NCI-H748 (cell line): Measurements from ENCODE around the gene DLG5.
A peak's percentile ranks its signal among the peaks of the same experiment; 100 is the strongest.

Source experiments
- DNase-seq: peaks from one replicate; lab custom pipeline; 2025; ENCODE audit not compliant: unreplicated experiment; lab: John Stamatoyannopoulos, UW

DLG5 gene

DNA sequence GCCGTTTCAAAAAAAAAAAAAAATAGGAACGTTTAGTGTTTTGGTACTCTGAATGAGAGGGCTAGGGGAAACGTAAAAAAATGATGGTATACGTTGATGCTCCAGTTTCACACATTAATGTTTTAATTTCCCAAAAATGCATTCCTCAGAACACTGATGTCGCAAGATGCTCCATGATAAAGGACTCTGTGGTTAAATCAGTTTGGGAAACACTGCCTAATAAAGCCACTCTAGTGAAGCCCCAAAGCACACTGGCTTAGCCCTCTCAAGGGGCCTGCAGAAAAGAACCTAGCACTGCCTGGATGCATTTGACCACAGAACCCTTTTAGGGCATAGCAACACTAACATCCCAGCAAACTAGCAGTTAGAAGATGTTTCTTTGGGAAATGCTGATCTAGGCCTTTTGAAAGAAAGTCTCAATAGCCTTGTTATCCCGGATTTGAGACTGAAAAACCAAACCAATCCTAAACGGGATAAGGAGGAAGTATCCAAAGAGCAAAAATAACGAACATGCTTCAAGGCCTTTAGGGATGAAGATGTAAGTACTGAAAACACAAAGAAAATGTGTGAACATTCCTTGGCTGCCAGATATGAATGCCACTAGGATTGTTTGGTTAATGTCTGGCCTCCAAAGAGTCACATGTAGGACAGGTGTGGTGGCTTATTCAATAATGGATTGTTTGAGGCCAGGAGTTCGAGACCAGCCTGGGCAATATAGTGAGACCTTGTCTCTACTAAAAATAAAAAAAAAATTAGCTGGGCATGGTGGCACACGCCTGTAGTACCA is 11.0 kb downstream of the DLG5 start:
- DNase-seq = no peak

- no peak for DNase-seq
Measured at GRCh38 chr10:77913090-77913489, 13.5 kb downstream of the DLG5 start.

GRCh38 chr10:77912576-77912975 is 14.0 kb downstream of the DLG5 start:
- DNase-seq = no peak

DNA sequence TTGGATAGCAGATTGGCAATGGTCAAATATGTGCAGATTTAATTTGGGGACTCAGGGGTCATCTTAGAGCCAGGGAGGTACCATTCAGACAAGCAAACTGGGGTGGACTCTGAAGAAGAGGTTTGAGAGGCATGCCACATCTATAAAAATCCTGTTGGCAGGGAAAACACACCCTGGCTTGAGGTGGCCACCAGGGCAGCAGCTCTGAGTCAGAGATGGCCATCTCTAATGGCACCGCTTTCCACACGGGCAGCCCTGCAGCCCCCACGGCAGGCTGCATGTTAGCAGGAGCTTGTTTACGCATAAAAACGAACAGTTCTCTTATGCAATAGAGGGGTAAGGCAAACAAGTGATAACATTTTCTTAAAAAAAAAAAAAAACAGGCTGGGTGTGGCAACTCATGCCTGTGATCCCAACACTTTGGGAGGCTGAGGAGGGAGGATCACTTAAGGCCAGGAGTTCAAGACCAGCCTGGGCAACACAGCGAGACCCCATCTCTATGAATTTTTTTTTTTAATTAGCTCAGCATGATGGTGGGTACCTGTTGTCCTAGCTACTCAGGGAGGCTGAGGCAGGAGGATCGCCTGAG is 14.9 kb downstream of the DLG5 start:
- DNase-seq = no peak

- no peak for DNase-seq
Measured at GRCh38 chr10:77910524-77911145, 15.9 kb downstream of the DLG5 start.

DNA sequence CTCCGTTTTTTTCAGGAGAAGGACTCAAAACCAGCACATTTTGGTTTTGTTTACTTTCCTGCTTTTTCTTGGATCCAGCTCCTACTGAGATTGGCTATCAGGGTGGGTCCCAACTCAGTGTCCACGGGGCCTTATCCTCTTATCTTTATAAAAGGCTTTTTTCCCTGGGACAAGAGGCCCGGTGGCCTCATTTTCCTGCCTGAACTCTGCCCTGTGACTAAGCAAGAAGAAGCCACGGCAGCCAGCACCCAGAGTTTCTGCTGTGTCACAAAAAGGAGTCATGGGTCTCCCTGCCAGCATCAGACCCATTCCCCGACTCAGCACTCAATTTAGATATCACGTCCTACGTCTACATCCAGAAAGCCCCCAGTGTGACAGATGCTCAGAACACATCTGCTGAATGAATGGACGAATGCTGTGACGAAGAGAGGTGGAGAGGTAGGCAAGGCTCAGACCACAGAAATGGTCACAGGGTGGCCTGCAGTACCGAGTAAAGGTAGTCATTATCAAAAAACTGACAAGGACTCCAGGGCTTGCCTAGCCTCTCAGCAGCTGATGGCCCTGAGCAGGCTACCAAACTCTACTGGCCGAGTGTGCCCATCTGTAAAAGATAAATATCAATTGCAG is 16.7 kb downstream of the DLG5 start:
- DNase-seq = no peak

DNA sequence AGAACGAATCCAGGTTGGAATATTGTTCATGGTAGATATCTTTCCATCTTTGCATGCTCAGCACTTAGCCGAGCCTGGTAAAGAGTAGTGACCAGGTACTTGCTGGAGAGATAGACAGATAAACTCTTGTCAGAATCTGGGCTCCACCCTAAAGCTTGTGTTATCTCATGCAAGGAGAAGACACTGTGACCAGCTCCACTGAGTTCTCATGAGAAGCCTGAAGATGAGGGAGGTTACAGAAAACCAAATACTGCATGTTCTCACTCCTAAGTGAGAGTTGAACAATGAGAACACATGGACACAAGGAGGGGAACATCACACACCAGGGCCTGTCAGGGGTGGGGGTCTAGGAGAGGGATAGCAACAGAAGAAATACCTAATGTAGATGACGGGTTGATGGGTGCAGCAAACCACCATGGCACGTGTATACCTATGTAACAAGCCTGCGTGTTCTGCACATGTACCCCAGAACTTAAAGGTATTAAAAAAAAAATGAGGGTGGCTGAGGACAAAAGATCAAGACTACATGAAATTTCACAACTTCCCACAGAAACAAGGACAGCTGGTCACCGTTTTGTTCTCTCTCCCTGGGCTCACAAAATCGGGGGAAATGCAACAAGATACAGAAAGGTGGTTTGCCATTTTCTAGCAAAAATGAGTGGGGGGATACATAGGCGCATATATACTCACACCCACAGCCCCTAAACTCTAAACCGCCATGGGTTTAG is 17.4 kb downstream of the DLG5 start:
- DNase-seq = no peak

- no peak for DNase-seq
Measured at GRCh38 chr10:77907900-77908717, 18.4 kb downstream of the DLG5 start.

GRCh38 chr10:77907462-77907861 is 19.1 kb downstream of the DLG5 start:
- no peak for DNase-seq

- DNase-seq = no peak
Measured at GRCh38 chr10:77906951-77907421, 19.6 kb downstream of the DLG5 start.

- no peak for DNase-seq
Measured at GRCh38 chr10:77905781-77906180, 20.8 kb downstream of the DLG5 start.

DNA sequence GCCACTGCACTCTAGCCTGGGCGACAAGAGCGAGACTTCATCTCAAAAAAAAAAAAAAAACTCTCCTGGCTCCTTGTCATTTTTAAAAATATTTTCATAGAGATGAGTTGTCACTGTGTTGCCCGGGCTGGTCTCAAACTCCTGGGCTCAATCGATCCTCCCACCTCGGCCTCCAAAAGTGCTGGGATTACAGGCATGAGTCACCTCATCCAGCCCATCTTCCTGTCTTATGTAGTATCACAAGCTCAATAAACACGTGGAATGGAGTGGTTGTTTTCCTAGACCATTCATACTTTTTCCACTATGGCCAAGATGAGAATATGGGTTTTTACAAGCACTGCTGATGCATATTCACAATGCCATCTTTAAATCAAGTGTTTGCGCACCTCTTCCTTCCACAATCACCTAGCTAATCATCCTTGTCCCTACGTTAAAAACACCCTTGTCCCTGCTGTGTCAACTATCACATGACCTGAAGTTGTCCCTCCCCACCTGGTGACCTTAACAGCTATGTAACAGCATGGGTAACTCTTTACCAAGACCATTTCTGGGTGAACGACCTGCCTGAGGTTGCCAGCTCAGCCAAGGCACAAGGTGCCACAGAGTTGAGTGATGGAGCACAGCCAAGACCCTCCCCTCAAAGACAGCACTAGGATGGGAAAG is 21.3 kb downstream of the DLG5 start:
- DNase-seq = peak; percentile 51

GRCh38 chr10:77904100-77904840 is 22.3 kb downstream of the DLG5 start:
- no peak for DNase-seq

DNA sequence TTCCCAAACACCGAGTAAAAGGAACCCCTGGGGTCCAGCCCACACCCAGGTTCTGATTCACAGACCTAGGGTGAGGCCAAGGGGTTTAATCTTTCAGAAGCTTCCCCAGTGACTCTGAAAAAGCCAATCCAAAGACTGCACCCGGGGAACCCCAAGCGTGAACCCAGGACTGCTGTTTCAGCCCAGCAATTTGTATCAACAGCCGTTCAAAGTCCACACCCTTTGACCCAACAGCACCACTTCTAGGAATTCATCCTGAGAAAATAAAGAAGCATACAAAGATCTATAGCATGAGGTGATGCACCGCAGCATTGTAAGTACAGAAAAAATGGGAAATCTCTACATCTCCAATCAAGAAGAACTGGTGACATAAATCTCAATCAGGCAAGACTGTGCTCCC is 24.4 kb downstream of the DLG5 start:
- no peak for DNase-seq

DNA sequence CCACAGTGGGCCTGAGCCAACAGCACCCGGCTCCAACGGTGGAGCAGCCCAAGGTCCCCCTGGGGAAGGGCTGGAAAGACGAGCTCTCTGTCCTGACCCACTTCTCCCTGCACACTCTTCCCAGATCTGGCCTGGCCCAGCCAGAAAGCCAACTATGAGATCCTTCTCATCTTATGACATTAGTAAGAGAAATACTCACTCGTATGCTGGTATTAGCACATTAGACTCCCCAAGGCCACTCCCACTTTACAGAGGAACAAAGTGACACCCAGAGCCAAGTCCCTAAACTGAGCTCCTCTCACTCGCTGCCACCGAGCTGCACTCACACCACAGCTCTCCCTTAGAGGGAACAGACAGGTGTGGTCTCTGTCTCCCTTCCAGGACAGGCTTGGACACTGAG is 24.8 kb downstream of the DLG5 start:
- no peak for DNase-seq

DNA sequence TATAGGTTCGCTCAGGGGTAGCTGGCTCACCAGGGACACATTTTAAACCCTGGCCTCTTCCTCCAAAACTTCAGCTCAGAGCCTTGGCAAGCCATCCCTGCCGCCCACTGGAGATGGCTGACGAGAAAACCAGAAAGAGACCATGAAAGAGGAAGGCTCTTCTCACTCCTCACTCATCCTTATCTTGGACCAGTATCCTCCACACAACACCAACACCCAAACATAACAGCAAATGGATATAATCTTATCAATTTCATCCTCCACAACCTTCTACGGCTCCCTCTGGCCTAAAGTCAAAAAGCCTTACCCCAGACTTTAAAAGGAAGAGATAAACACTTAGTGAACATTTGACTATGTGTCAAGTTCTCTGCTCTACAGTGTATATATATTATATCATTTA is 26.9 kb downstream of the DLG5 start:
- no peak for DNase-seq

DNA sequence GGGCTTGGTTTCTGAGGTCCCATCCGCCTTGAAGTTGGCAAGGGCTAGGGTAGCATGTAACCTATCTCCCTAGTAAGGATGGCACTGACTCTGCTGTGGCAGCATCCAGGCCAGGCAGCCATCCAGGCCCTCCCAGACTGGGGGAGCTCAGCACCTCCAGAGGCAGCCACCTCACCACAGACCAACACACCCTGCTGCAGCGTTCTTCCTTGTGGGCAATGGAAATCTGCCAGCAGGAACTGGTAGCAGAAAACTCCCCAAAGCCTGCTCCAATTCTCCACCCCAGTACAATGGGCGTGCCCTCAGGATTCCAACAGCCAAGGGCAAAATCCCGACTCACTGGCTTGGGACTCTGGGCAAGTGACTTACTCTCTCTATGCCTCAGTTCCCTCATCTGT is 27.5 kb downstream of the DLG5 start:
- DNase-seq = no peak

DNA sequence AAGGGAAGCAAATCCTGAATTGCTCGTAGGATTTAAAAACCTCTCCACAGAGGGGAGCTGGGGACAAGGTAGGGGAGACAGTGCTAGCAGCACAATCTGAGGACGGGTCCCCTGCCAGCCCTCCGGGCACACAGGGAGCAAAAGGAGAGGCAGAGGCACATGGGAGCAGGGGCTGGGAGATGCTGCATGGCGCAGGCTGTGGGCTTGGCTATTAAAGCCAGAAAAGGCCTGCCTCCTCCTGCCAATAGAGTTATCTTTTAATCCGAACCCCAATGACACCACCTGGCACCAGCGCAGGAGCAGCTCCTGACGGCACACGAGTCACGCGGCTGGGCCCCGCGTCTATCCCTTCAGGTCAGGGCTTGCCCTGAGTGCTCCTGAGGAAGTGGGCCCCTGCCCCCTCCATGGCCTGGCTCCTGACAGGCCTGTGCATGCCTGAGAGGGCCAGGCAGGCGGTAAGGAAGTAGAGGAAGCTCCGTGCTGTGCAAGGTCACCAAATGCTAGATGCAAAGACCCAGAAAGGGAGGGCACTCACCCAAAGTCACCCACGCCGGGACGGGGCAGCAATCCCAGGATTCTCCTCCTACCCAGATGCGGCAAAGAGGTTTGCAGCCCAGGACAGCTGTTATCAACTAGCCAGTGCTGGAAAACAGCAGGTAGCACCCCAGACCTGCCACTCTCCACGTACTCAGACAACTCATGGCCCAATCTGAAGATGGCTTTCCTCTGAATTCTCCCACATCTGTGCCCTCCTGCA is 28.1 kb downstream of the DLG5 start:
- DNase-seq = peak; percentile 9
